Measurements from ENCODE around the gene L3MBTL4.

- TF ChIP-seq CTCF (IDR thresholded peaks at IDR 0.05 in 8 of 11, conservative IDR thresholded peaks at IDR 0.05 in 3 of 11) (no peak), POLR2AphosphoS5 (IDR thresholded peaks at IDR 0.05) (no peak), POLR2A (IDR thresholded peaks at IDR 0.05) (no peak)
Measured at GRCh38 chr18:5961828-5962150, 452.9 kb downstream of the L3MBTL4 start.

All from spleen (tissue), 7 donors.